Spleen (tissue), 11 donors: ENCODE results near the gene IMPG2. TPM values are rescaled to one million over a fixed set of nuclear protein-coding genes. Genes with fewer than 3 reads are reported as not detected.

ENCODE experiments used
- DNase-seq: peaks from one replicate; pipeline ENCODE4 v3.0.0-alpha.2; 2020
- H3K27ac ChIP-seq, 8 donors: fragments of 200-600 bp; sonication (generic) in 7 of 8; 1 replicate in 4 of 8; 2 replicates in 4 of 8; pipeline versions ENCODE4 v1.5.0 to v1.8.0; 2016 to 2021; ENCODE audit warnings: inconsistent platforms in 4 of 8, mild to moderate bottlenecking in 4 of 8, moderate library complexity in 1 of 8
- H3K27me3 ChIP-seq, 7 donors: fragments of 200-600 bp; sonication (generic) in 6 of 7; replicated peaks in 1 of 7; 1 replicate in 4 of 7; 2 replicates in 3 of 7; pipeline versions ENCODE4 v1.5.0 to v1.8.0; 2016 to 2021; ENCODE audit warnings: inconsistent platforms in 3 of 7, mild to moderate bottlenecking in 1 of 7
- H3K36me3 ChIP-seq, 6 donors: fragments of 200-600 bp; sonication (generic) in 5 of 6; 1 replicate in 4 of 6; 2 replicates in 2 of 6; pipeline versions ENCODE4 v1.5.0 to v1.8.0; 2016 to 2021; ENCODE audit warnings: inconsistent platforms in 2 of 6
- H3K4me1 ChIP-seq, 6 donors: fragments of 200-600 bp; sonication (generic) in 5 of 6; 1 replicate in 3 of 6; 2 replicates in 3 of 6; pipeline versions ENCODE4 v1.5.0 to v1.8.0; 2016 to 2021; ENCODE audit warnings: inconsistent platforms in 3 of 6
- H3K4me3 ChIP-seq, 8 donors: fragments of 200-600 bp; sonication (generic) in 7 of 8; 1 replicate in 4 of 8; 2 replicates in 4 of 8; pipeline versions ENCODE4 v1.5.0 to v1.8.0; 2016 to 2021; ENCODE audit warnings: inconsistent platforms in 4 of 8, mild to moderate bottlenecking in 4 of 8, moderate library complexity in 2 of 8
- H3K9me3 ChIP-seq, 8 donors: fragments of 200-600 bp; sonication (generic) in 7 of 8; 1 replicate in 4 of 8; 2 replicates in 4 of 8; pipeline versions ENCODE4 v1.5.0 to v1.8.0; 2016 to 2021; ENCODE audit warnings: inconsistent platforms in 4 of 8
- CTCF ChIP-seq, 11 experiments: fragments of 200-600 bp in 7 of 11; fragments of 450-650 bp in 4 of 11; sonication (generic) in 4 of 11; IDR thresholded peaks in 8 of 11; conservative IDR thresholded peaks in 3 of 11; 1 replicate in 7 of 11; 2 replicates in 4 of 11; pipeline versions ENCODE4 v1.4.0 to v1.8.0; 2016 to 2021; ENCODE audit warnings: antibody characterized with exemption in 11 of 11, inconsistent platforms in 4 of 11, mild to moderate bottlenecking in 1 of 11
- POLR2A ChIP-seq, 3 donors: fragments of 450-650 bp; IDR thresholded peaks; one replicate each; pipeline ENCODE4 v1.5.1; 2017; ENCODE audit warnings: antibody characterized with exemption in 3 of 3, mild to moderate bottlenecking in 1 of 3
- POLR2AphosphoS5 ChIP-seq, 3 donors: sonication (generic); formaldehyde crosslinking; IDR thresholded peaks; one replicate each; pipeline ENCODE4 v1.5.1; 2017; ENCODE audit warnings: antibody characterized with exemption in 3 of 3
- WGBS, 5 donors: extraction: QIAGEN DNeasy Blood & Tissue Kit in 3 of 5; methylation state at CpG; one replicate each; pipeline versions ENCODE4 v1.1.5 to v1.1.7; 2013 to 2018; 5-methylcytosine and 5-hydroxymethylcytosine counted together
- intact Hi-C: fragments of 100-400 bp; cut with DNase I; formaldehyde crosslinking; loops from one replicate; pipeline ENCODE4 v1.15.0; 2023; ENCODE audit warnings: low total_unique reads
- polyA plus RNA-seq, 3 donors: library from polyadenylated mRNA; stranded (reverse); fragments of 200-250 nt; gene quantifications; one replicate each; pipeline ENCODE4 v1.2.1, GENCODE V29; 2013
- total RNA-seq, 7 donors: library from RNA; depleted of rRNA in 3 of 7; stranded (reverse); fragments of >200 nt in 3 of 7; fragmentation: NEBNext Ultra II Directional in 4 of 7; extraction: Animal tissue kit (Norgen Biotek cat#: 25700) in 4 of 7; gene quantifications; one replicate each; pipeline versions ENCODE4 v1.1.0 to v1.2.1, GENCODE V29; 2016 to 2021
- donor health status: healthy with polysubstance abuse.
- donor health status: DM: no; HTN: no; CAD: no; lungs with moderate emphysema.
- donor health status: DM: no; HTN: no; CAD: no.
- donor health status: Bipolar disorder and iron deficiency.
- donor health status: healthy.
- donor health status: DM: no; HTN: no; CAD: no.
- donor health status: DM: yes; HTN: yes; CAD: no.

Gene IMPG2
- total and polyA plus RNA-seq, 10 donors, result 0.06 to 1.2 (median 0.52) TPM

- no peak overlapping the region for H3K4me3 ChIP-seq
- intact Hi-C loops, result no loop called here
- H3K4me1 ChIP-seq, result no peaks in the 10 kb centered on the region
- DNase-seq, result no peak
- H3K9me3 ChIP-seq, result peaks cover 6 to 21% (median 15%) of the 10 kb centered on the region in 8 donors
- H3K27me3 ChIP-seq, result no peaks in the 10 kb centered on the region
- no peaks in the 10 kb centered on the region for H3K36me3 ChIP-seq
- TF ChIP-seq POLR2AphosphoS5 (IDR thresholded peaks at IDR 0.05), result no peak
- TF ChIP-seq CTCF (IDR thresholded peaks at IDR 0.05 in 8 of 11, conservative IDR thresholded peaks at IDR 0.05 in 3 of 11), result no peak
- TF ChIP-seq POLR2A (IDR thresholded peaks at IDR 0.05), result no peak
- H3K27ac ChIP-seq, result no peak overlapping the region
- WGBS, 5 donors, result 51 to 69% (median 60%) methylated on average over 5 of the region's 5 CpGs
Observed at GRCh38 chr3:101303089-101303731, 17.2 kb downstream of the IMPG2 start.

GRCh38 chr3:101300073-101300472 lies 20.3 kb downstream of the IMPG2 start:
- no peaks in the 10 kb centered on the region for H3K4me1 ChIP-seq
- no peak for TF ChIP-seq CTCF (IDR thresholded peaks at IDR 0.05 in 8 of 11, conservative IDR thresholded peaks at IDR 0.05 in 3 of 11)
- no peak for TF ChIP-seq POLR2A (IDR thresholded peaks at IDR 0.05)
- no peak for TF ChIP-seq POLR2AphosphoS5 (IDR thresholded peaks at IDR 0.05)
- WGBS, 5 donors, result 93 to 100% (median 95%) methylated on average over 3 to 8 of the region's 8 CpGs
- H3K27me3 ChIP-seq, result no peaks in the 10 kb centered on the region
- peaks cover 0 to 32% (median 15%) of the 10 kb centered on the region in 8 donors for H3K9me3 ChIP-seq
- intact Hi-C loops, result no loop called here
- H3K27ac ChIP-seq, result no peak overlapping the region
- no peak overlapping the region for H3K4me3 ChIP-seq
- no peak for DNase-seq
- H3K36me3 ChIP-seq, result no peaks in the 10 kb centered on the region

GRCh38 chr3:101292027-101292426 lies 28.3 kb downstream of the IMPG2 start:
- intact Hi-C loops, result no loop called here

More at GRCh38 chr3:101292027-101292426, 28.3 kb downstream of the IMPG2 start:
- no peak for DNase-seq
- H3K9me3 ChIP-seq, result peaks cover 0 to 38% (median 17%) of the 10 kb centered on the region in 8 donors
- H3K27me3 ChIP-seq, result no peaks in the 10 kb centered on the region
- H3K27ac ChIP-seq, result no peak overlapping the region
- no peaks in the 10 kb centered on the region for H3K4me1 ChIP-seq
- TF ChIP-seq POLR2A (IDR thresholded peaks at IDR 0.05) (no peak), CTCF (IDR thresholded peaks at IDR 0.05 in 8 of 11, conservative IDR thresholded peaks at IDR 0.05 in 3 of 11) (no peak), POLR2AphosphoS5 (IDR thresholded peaks at IDR 0.05) (no peak)
- H3K36me3 ChIP-seq, result no peaks in the 10 kb centered on the region
- no peak overlapping the region for H3K4me3 ChIP-seq
